SK-N-SH (cell line): Measurements from ENCODE around the gene SLC22A13. TPM values are rescaled to one million over a fixed set of nuclear protein-coding genes. Genes with fewer than 3 reads are reported as not detected.

ENCODE experiments used
- CTCF ChIA-PET: fragments of 300-600, 350-600 bp; formaldehyde crosslinking; extraction: SDS; loops from one replicate; lab custom pipeline; 2021; lab: Yijun Ruan, JAX
- POLR2A ChIA-PET: fragments of 350-600 bp; sonication (Branson Sonifier 250); formaldehyde crosslinking; extraction: SDS; loops from one replicate; lab custom pipeline; 2020; ENCODE audit warnings: antibody characterized with exemption, inconsistent platforms; lab: Yijun Ruan, JAX
- DNase-seq: peaks from one replicate; pipeline ENCODE4 v3.0.0; 2012
- H2AFZ ChIP-seq: fragments of 200-600 bp; sonication (generic); 2 replicates; pipeline ENCODE4 v1.8.1; 2016; ENCODE audit warnings: antibody characterized with exemption, mild to moderate bottlenecking, low read depth
- H3F3A ChIP-seq: fragments of 200-600 bp; sonication (generic); replicated peaks from 2 replicates; pipeline ENCODE3; 2016; ENCODE audit warnings: antibody characterized with exemption, mild to moderate bottlenecking; ENCODE audit not compliant: insufficient read depth
- H3K27ac ChIP-seq, 2 experiments: fragments of 200-500 bp in 1 of 2; fragments of 200-600 bp in 1 of 2; sonication (Bioruptor generic) in 1 of 2; sonication (generic), shearing (Covaris generic) in 1 of 2; 2 replicates each; pipeline versions ENCODE4 v1.5.1 to v1.6.1; 2014 to 2016; ENCODE audit warnings: low read depth in 2 of 2, inconsistent platforms in 1 of 2, low read length in 1 of 2, mild to moderate bottlenecking in 1 of 2, mixed read lengths in 1 of 2
- H3K27me3 ChIP-seq: fragments of 200-600 bp; sonication (generic), shearing (Covaris generic); 2 replicates; pipeline ENCODE4 v1.6.1; 2016; ENCODE audit warnings: mixed run types; ENCODE audit not compliant: insufficient read depth
- H3K36me3 ChIP-seq, 2 experiments: fragments of 200-500 bp in 1 of 2; fragments of 200-600 bp in 1 of 2; sonication (Bioruptor generic) in 1 of 2; sonication (generic) in 1 of 2; replicated peaks in 1 of 2; 2 replicates each; pipeline versions ENCODE3 to v1.5.1; 2014 to 2016; ENCODE audit warnings: low read length in 1 of 2, mild to moderate bottlenecking in 1 of 2; ENCODE audit not compliant: insufficient read depth in 2 of 2, control insufficient read depth in 1 of 2
- H3K4me1 ChIP-seq, 2 experiments: fragments of 200-500 bp in 1 of 2; fragments of 200-600 bp in 1 of 2; sonication (Bioruptor generic) in 1 of 2; sonication (generic), shearing (Covaris generic) in 1 of 2; 2 replicates each; pipeline versions ENCODE4 v1.5.1 to v1.6.1; 2014 to 2016; ENCODE audit warnings: low read depth in 1 of 2, low read length in 1 of 2, mixed run types in 1 of 2; ENCODE audit not compliant: insufficient read depth in 2 of 2, control insufficient read depth in 1 of 2
- H3K4me2 ChIP-seq: fragments of 200-600 bp; sonication (generic), shearing (Covaris generic); 2 replicates; pipeline ENCODE4 v1.6.1; 2017; ENCODE audit warnings: mixed run types
- H3K4me3 ChIP-seq, 2 experiments: fragments of 200-500 bp in 1 of 2; fragments of 200-600 bp in 1 of 2; sonication (Bioruptor generic) in 1 of 2; sonication (generic), shearing (Covaris generic) in 1 of 2; 2 replicates each; pipeline versions ENCODE4 v1.5.1 to v1.8.1; 2014 to 2016; ENCODE audit warnings: low read depth in 2 of 2, inconsistent platforms in 1 of 2, low read length in 1 of 2, mild to moderate bottlenecking in 1 of 2, mixed read lengths in 1 of 2, moderate library complexity in 1 of 2
- H3K79me2 ChIP-seq: fragments of 200-600 bp; sonication (generic); 2 replicates; pipeline ENCODE4 v1.8.1; 2017; ENCODE audit warnings: mild to moderate bottlenecking; ENCODE audit not compliant: insufficient read depth
- H3K9ac ChIP-seq: fragments of 200-600 bp; sonication (generic); 2 replicates; pipeline ENCODE4 v1.6.1; 2017; ENCODE audit warnings: mixed run types
- H3K9me2 ChIP-seq: fragments of 200-600 bp; sonication (generic); 2 replicates; pipeline ENCODE4 v1.6.1; 2017; ENCODE audit warnings: mixed run types
- H3K9me3 ChIP-seq: fragments of 200-600 bp; sonication (generic); 2 replicates; pipeline ENCODE4 v1.6.1; 2017; ENCODE audit warnings: mixed run types, mild to moderate bottlenecking, moderate library complexity
- H4K20me1 ChIP-seq: fragments of 200-600 bp; sonication (generic); 2 replicates; pipeline ENCODE4 v1.6.1; 2017; ENCODE audit warnings: mild to moderate bottlenecking, mixed run types; ENCODE audit not compliant: insufficient read depth
- CHD2 ChIP-seq: fragments of 150-350 bp; IDR thresholded peaks from 2 replicates; pipeline ENCODE4 v1.6.1; 2018; ENCODE audit warnings: low read length; ENCODE audit not compliant: partially characterized antibody
- ELF1 ChIP-seq: IDR thresholded peaks from 2 replicates; pipeline ENCODE4 v1.4.0; 2012
- FOXJ3 ChIP-seq: sonication (generic); formaldehyde crosslinking; IDR thresholded peaks from 2 replicates; pipeline ENCODE4 v1.5.1; 2020; ENCODE audit warnings: mild to moderate bottlenecking, missing genetic modification reagents
- FOXM1 ChIP-seq: IDR thresholded peaks from 2 replicates; pipeline ENCODE4 v1.4.0; 2012; ENCODE audit warnings: low read depth, mild to moderate bottlenecking
- JUND ChIP-seq: IDR thresholded peaks from 2 replicates; pipeline ENCODE4 v1.4.0; 2012
- NFIC ChIP-seq: IDR thresholded peaks from 2 replicates; pipeline ENCODE4 v1.4.0; 2012; ENCODE audit warnings: borderline replicate concordance
- SIN3A ChIP-seq: IDR thresholded peaks from 2 replicates; pipeline ENCODE4 v1.6.1; 2012; ENCODE audit warnings: low read depth, mild to moderate bottlenecking, low read length, moderate library complexity, borderline replicate concordance
- TAF1 ChIP-seq: IDR thresholded peaks from 2 replicates; pipeline ENCODE4 v1.6.1; 2012; ENCODE audit warnings: low read depth, mild to moderate bottlenecking, low read length, moderate library complexity, borderline replicate concordance
- TEAD4 ChIP-seq: IDR thresholded peaks from 2 replicates; pipeline ENCODE4 v1.4.0; 2012; ENCODE audit warnings: mild to moderate bottlenecking, borderline replicate concordance; ENCODE audit not compliant: insufficient read depth
- WGBS: methylation state at CpG from one replicate; pipeline ENCODE4 v1.1.6; 2017; ENCODE audit warnings: low lambda C conversion rate; 5-methylcytosine and 5-hydroxymethylcytosine counted together
- polyA plus RNA-seq, 3 experiments: library from polyadenylated mRNA; depleted of rRNA; stranded (reverse); fragments of >200 nt; gene quantifications; 2 replicates each; pipeline ENCODE4 v1.2.3, GENCODE V29; 2012
- TF ChIP-seq, protein P1 (sequence below): IDR thresholded peaks from 2 replicates; pipeline ENCODE4 v1.4.0; 2012; ENCODE audit warnings: low read depth, borderline replicate concordance

The SLC22A13 gene
- polyA plus RNA-seq, 1 of the 3 experiments (the other 2 are of a cell fraction): 0.08 TPM

DNA sequence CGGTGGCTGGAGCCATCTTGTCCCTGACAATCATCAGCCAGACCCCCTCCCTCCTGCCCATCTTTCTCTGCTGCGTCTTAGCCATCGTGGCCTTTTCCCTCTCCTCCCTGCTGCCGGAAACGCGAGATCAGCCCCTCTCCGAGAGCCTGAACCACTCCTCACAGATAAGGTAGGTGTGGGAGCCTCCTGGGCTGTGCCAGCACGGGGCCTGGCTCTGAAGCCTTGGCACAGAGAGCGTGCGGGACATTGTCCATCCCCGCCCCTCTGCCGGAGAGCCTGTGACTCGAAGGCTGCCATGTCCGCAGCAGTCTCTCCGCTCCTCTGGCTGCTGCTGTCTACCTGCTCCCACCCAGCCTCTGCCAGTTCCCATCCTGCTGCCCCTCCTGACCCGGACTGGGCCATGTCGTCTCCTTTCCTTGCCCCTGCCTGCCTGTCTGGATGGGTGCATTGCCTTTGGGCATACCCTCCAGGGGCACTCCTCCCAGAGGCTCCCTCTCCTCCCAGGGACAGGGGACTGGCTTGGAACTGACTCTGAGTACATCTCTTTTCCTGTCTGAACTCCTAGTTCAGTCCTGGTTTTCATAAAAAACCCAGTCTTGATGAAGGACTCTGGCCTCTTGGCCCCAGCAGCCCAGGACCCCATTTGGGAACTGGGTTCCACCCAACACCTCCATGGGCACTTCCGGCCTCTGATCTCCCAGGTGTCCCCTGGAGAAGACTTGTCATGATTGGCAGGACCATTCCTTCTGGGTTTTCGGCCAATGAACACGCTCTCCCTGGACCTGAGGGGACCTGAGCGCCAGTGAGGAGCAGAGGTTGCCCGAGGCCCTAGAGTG, 51.0 kb downstream of the SLC22A13 start:
- 80% methylated on average over 18 of the region's 22 CpGs for WGBS
- ChIA-PET POLR2A (no interaction called here), CTCF (no interaction called here)
- TF ChIP-seq ELF1 (no peak), TEAD4 (no peak), FOXJ3 (CRISPR knock-in tag) (no peak)
- Histone ChIP-seq H3K27me3 (no peaks in the 10 kb centered on the region), H3K9ac (no peak overlapping the region), H3K27ac (no peak overlapping the region), H3K79me2 (no peaks in the 10 kb centered on the region), H3K36me3 (no peaks in the 10 kb centered on the region), H3K4me2 (no peak overlapping the region), H3K9me2 (no peaks in the 10 kb centered on the region), H4K20me1 (no peaks in the 10 kb centered on the region), H3K9me3 (no peaks in the 10 kb centered on the region), H3K4me1 (peaks cover 0 to 22% of the 10 kb centered on the region in 2 experiments; a peak in 1 of 4 replicates), H3K4me3 (no peak overlapping the region), H3F3A (no peaks in the 10 kb centered on the region), H2AFZ (no peak overlapping the region)
- DNase-seq: no peak

- H3K79me2 ChIP-seq: no peaks in the 10 kb centered on the region
- H3K4me3 ChIP-seq: no peak overlapping the region
- H3K9me3 ChIP-seq: no peaks in the 10 kb centered on the region
- no peak for DNase-seq
- no peak for TF ChIP-seq JUND
- TF ChIP-seq SIN3A: no peak
- TF ChIP-seq NFIC: no peak
- no peak for TF ChIP-seq CHD2
- no peak for TF ChIP-seq FOXM1
- no peak for TF ChIP-seq TAF1
- TF ChIP-seq, protein P1, sequence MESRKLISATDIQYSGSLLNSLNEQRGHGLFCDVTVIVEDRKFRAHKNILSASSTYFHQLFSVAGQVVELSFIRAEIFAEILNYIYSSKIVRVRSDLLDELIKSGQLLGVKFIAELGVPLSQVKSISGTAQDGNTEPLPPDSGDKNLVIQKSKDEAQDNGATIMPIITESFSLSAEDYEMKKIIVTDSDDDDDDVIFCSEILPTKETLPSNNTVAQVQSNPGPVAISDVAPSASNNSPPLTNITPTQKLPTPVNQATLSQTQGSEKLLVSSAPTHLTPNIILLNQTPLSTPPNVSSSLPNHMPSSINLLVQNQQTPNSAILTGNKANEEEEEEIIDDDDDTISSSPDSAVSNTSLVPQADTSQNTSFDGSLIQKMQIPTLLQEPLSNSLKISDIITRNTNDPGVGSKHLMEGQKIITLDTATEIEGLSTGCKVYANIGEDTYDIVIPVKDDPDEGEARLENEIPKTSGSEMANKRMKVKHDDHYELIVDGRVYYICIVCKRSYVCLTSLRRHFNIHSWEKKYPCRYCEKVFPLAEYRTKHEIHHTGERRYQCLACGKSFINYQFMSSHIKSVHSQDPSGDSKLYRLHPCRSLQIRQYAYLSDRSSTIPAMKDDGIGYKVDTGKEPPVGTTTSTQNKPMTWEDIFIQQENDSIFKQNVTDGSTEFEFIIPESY: no peak
- no peak for TF ChIP-seq ELF1
- no peak overlapping the region for H3K27ac ChIP-seq
- no peak overlapping the region for H3K9ac ChIP-seq
- no peak overlapping the region for H2AFZ ChIP-seq
- H3K36me3 ChIP-seq: no peaks in the 10 kb centered on the region
- WGBS: 85% methylated on average over 7 of the region's 7 CpGs
- ChIA-PET POLR2A (no interaction called here), CTCF (no interaction called here)
- H3K27me3 ChIP-seq: no peaks in the 10 kb centered on the region
- no peaks in the 10 kb centered on the region for H3K9me2 ChIP-seq
- H3K4me2 ChIP-seq: no peak overlapping the region
- H3K4me1 ChIP-seq: peaks cover 0 to 22% of the 10 kb centered on the region in 2 experiments; a peak in 1 of 4 replicates
- H3F3A ChIP-seq: no peaks in the 10 kb centered on the region
- H4K20me1 ChIP-seq: no peaks in the 10 kb centered on the region
Measured at GRCh38 chr3:38317192-38317759, 51.7 kb downstream of the SLC22A13 start.
